ENCODE measurements around the gene CBR1. TPM values are rescaled to one million over a fixed set of nuclear protein-coding genes. Genes with fewer than 3 reads are reported as not detected.
"Not testable (repeated sequence)": the region's sequence is repeated elsewhere in the genome, so short reads cannot be mapped to it uniquely, and the experiment has no call there.

The CBR1 gene
- total RNA-seq, 3 donors from 2014 or later, result 68.4 to 76.9 (median 69.5) TPM

DNA sequence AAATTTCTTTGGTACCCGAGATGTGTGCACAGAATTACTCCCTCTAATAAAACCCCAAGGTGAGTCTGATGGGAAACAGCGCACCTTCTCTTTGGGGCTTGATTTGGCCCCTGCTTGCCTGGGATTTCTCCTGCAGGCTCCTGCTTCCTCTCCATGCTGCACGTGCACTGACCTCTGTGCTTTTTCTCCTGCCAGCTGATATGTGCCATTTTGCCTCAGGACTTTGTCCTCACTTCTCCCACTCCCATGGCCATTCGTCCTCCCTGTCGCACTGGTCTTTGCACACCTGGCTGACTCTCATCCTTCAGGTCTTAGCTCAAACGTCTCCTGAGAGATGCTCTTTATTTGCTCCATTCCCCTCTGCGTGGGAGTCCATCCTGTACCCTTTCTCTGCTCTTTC is 1.2 kb downstream of the CBR1 start:
- TF ChIP-seq, protein P1, sequence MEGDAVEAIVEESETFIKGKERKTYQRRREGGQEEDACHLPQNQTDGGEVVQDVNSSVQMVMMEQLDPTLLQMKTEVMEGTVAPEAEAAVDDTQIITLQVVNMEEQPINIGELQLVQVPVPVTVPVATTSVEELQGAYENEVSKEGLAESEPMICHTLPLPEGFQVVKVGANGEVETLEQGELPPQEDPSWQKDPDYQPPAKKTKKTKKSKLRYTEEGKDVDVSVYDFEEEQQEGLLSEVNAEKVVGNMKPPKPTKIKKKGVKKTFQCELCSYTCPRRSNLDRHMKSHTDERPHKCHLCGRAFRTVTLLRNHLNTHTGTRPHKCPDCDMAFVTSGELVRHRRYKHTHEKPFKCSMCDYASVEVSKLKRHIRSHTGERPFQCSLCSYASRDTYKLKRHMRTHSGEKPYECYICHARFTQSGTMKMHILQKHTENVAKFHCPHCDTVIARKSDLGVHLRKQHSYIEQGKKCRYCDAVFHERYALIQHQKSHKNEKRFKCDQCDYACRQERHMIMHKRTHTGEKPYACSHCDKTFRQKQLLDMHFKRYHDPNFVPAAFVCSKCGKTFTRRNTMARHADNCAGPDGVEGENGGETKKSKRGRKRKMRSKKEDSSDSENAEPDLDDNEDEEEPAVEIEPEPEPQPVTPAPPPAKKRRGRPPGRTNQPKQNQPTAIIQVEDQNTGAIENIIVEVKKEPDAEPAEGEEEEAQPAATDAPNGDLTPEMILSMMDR (IDR thresholded peaks at IDR 0.05), result no peak
- H3K9me3 ChIP-seq, result peaks cover 9% of the 10 kb centered on the region
- intact Hi-C loops (cut with DNase I, micrococcal nuclease), result no loop called here
- H3K4me3 ChIP-seq, result no peak overlapping the region
- H3K4me1 ChIP-seq (ENCODE audit: low read depth), result peaks cover 31% of the 10 kb centered on the region
- no peaks in the 10 kb centered on the region for H3K36me3 ChIP-seq (ENCODE audit: low read depth)
- ATAC-seq (no peak), DNase-seq (no peak)

DNA sequence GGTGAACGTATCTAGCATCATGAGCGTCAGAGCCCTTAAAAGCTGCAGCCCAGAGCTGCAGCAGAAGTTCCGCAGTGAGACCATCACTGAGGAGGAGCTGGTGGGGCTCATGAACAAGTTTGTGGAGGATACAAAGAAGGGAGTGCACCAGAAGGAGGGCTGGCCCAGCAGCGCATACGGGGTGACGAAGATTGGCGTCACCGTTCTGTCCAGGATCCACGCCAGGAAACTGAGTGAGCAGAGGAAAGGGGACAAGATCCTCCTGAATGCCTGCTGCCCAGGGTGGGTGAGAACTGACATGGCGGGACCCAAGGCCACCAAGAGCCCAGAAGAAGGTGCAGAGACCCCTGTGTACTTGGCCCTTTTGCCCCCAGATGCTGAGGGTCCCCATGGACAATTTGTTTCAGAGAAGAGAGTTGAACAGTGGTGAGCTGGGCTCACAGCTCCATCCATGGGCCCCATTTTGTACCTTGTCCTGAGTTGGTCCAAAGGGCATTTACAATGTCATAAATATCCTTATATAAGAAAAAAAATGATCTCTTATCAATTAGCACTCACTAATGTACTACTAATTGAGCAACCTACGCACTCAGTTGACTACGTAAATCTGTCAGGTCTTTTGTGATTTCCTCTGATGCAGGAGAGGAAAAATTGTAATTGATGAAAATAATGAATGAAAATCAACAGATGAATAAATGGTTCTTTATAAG is 2.8 kb downstream of the CBR1 start:
- H3K4me1 ChIP-seq (ENCODE audit: low read depth), result peaks cover 22% of the 10 kb centered on the region
- intact Hi-C loops (cut with DNase I, micrococcal nuclease), result no loop called here

DNA sequence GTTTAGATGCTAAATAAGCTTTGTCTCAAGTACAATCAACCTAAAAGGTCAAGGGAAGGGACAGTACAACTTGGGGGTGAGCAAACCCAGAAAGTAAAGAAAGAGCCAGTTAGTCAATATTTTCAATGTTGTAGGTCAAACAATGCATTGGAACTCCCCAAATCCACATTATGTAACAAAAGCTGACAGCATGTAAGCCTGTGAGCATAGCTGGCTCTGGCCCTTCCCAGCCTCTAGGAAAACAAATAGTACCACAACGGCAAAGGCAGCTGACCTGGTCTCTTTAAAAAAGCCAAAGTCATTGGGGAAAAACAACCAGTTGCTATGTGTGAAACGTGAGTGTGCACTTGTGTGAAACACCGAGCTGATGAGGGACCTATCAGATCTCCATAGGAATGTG is 3.4 kb downstream of the CBR1 start:
- DNase-seq (no peak), ATAC-seq (no peak)
- no peak overlapping the region for H3K4me3 ChIP-seq
- H3K4me1 ChIP-seq (ENCODE audit: low read depth), result peaks cover 22% of the 10 kb centered on the region
- no peaks in the 10 kb centered on the region for H3K36me3 ChIP-seq (ENCODE audit: low read depth)
- H3K9me3 ChIP-seq, result peaks cover 9% of the 10 kb centered on the region
- intact Hi-C loops (cut with DNase I, micrococcal nuclease), result no loop called here
- TF ChIP-seq, protein P1 (IDR thresholded peaks at IDR 0.05), result no peak

More for the DNA sequence above, 2.8 kb downstream of the CBR1 start:
- Histone ChIP-seq H3K4me3 (no peak overlapping the region), H3K9me3 (peaks cover 9% of the 10 kb centered on the region), H3K36me3 (ENCODE audit: low read depth) (no peaks in the 10 kb centered on the region)
- ATAC-seq, result no peak
- no peak for DNase-seq
- TF ChIP-seq, protein P1 (IDR thresholded peaks at IDR 0.05), result no peak

DNA sequence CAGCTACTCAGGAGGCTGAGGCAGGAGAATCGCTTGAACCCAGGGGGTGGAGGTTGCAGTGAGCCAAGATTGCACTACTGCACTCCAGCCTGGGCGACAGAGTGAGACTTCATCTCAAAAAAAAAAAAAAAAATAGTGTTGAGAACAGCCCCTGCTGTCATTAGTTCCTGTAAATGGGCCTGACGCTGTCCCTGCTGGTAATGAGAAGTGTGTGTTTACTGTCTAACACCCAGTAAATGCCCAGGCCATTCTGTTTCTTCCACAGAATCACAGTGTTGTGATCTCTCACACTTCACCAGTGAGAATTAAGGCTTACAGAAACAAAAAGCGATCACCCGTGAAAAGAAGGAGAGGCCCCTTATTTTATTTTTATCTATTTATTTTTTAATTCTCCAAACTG is 4.1 kb downstream of the CBR1 start:
- H3K9me3 ChIP-seq; DNase-seq; H3K4me3 ChIP-seq; H3K36me3 ChIP-seq (ENCODE audit: low read depth); ATAC-seq; intact Hi-C loops (cut with DNase I, micrococcal nuclease): not testable (repeated sequence)
- H3K4me1 ChIP-seq (ENCODE audit: low read depth), result peaks cover 24% of the 10 kb centered on the region

DNA sequence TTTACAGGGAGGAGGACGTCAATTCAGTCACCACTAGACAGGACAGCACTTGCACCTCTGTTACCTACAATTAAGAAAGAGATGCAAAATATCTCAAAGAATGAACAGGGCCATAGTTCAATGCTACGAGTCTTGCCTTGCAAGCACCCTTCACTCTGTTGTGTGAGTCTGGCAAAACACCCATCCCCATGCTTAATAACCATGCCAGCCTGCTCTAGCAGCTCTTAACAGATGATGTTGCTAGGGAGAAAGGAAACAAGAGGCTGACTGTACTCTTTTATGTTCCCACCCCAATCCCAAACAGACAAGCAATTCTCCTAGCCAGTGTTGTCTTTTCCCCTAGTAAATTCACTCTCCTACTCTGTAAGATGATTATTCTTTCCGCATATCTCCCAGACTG is 5.3 kb downstream of the CBR1 start:
- DNase-seq (no peak), ATAC-seq (peak; percentile 62)
- TF ChIP-seq, protein P1 (IDR thresholded peaks at IDR 0.05), result no peak
- Histone ChIP-seq H3K9me3 (no peaks in the 10 kb centered on the region), H3K4me3 (no peak overlapping the region), H3K4me1 (ENCODE audit: low read depth) (peaks cover 19% of the 10 kb centered on the region), H3K36me3 (ENCODE audit: low read depth) (no peaks in the 10 kb centered on the region)
- intact Hi-C loops (cut with DNase I, micrococcal nuclease), result no loop called here

DNA sequence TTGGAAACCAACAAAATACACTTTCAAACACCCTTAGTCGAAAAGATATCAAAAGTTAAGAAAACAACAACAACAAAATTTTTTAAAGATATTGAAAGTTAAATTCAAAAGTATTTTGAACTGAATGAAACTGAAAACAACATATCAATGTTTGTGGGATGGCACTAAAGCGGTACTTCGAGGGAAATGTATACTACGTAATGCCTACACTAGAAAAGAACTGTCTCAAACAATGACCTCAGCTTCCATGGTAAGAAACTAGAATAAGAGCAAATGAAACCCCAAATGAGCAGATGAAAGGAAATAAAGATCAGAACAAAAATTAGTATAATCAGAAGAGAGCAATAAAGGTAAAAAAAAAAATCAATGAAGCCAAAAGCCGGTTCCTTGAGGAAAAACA is 6.1 kb downstream of the CBR1 start:
- Histone ChIP-seq H3K4me1 (ENCODE audit: low read depth) (peaks cover 13% of the 10 kb centered on the region), H3K36me3 (ENCODE audit: low read depth) (no peaks in the 10 kb centered on the region), H3K4me3 (no peak overlapping the region), H3K9me3 (no peaks in the 10 kb centered on the region)
- TF ChIP-seq, protein P1 (IDR thresholded peaks at IDR 0.05), result no peak
- no peak for DNase-seq
- intact Hi-C loops (cut with DNase I, micrococcal nuclease), result no loop called here
- ATAC-seq, result no peak

All from mucosa of descending colon (tissue), 3 donors.